HepG2 (cell line): ENCODE data around the gene SMAD3. TPM values are rescaled to one million over a fixed set of nuclear protein-coding genes. Genes with fewer than 3 reads are reported as not detected.
A peak's percentile ranks its signal among the peaks of the same experiment; 100 is the strongest.

Experiments
- HDAC2 ChIP-seq: sonication (generic); formaldehyde crosslinking; IDR thresholded peaks from 2 replicates; pipeline ENCODE4 v1.4.0; 2020; ENCODE audit warnings: missing genetic modification reagents
- HMG20A ChIP-seq: IDR thresholded peaks from 2 replicates; pipeline ENCODE4 v1.6.1; 2016; ENCODE audit warnings: borderline replicate concordance
- ISL2 ChIP-seq: sonication (generic); formaldehyde crosslinking; IDR thresholded peaks from 2 replicates; pipeline ENCODE4 v1.5.0; 2020; ENCODE audit warnings: missing genetic modification reagents
- JUND ChIP-seq: sonication (generic); formaldehyde crosslinking; IDR thresholded peaks from 2 replicates; pipeline ENCODE4 v1.8.0; 2022; ENCODE audit warnings: mild to moderate bottlenecking, missing genetic modification reagents
- KLF11 ChIP-seq: IDR thresholded peaks from 2 replicates; pipeline ENCODE4 v1.6.1; 2016; ENCODE audit warnings: missing compliant biosample characterization
- NFATC3 ChIP-seq: sonication (generic); formaldehyde crosslinking; IDR thresholded peaks from 2 replicates; pipeline ENCODE4 v1.5.1; 2020; ENCODE audit warnings: mild to moderate bottlenecking, missing genetic modification reagents
- NFKBIZ ChIP-seq: IDR thresholded peaks from 2 replicates; pipeline ENCODE4 v1.6.1; 2018; ENCODE audit warnings: missing genetic modification reagents, missing compliant biosample characterization
- NR2F2 ChIP-seq: IDR thresholded peaks from 2 replicates; pipeline ENCODE4 v1.6.1; 2012; ENCODE audit warnings: low read depth, inconsistent platforms, borderline replicate concordance
- STAG1 ChIP-seq: sonication (generic); formaldehyde crosslinking; IDR thresholded peaks from 2 replicates; pipeline ENCODE4 v1.4.0; 2020; ENCODE audit warnings: missing genetic modification reagents
- U2AF2 ChIP-seq: fragments of 200-400 bp; formaldehyde crosslinking; IDR thresholded peaks from 2 replicates; pipeline ENCODE4 v1.6.1; 2017; ENCODE audit warnings: low read depth, mild to moderate bottlenecking, low read length
- ZFX ChIP-seq: sonication (generic); formaldehyde crosslinking; IDR thresholded peaks from 2 replicates; pipeline ENCODE4 v1.4.0; 2020; ENCODE audit warnings: mild to moderate bottlenecking, low read depth, missing genetic modification reagents, moderate library complexity
- ZNF251 ChIP-seq: sonication (generic); formaldehyde crosslinking; IDR thresholded peaks from 2 replicates; pipeline ENCODE4 v1.9.0; 2021; ENCODE audit warnings: mild to moderate bottlenecking, missing genetic modification reagents
- ZNF34 ChIP-seq: sonication (generic); formaldehyde crosslinking; IDR thresholded peaks from 2 replicates; pipeline ENCODE4 v1.4.0; 2020; ENCODE audit warnings: mild to moderate bottlenecking, missing genetic modification reagents, borderline replicate concordance
- ZSCAN20 ChIP-seq: sonication (generic); formaldehyde crosslinking; IDR thresholded peaks from 2 replicates; pipeline ENCODE4 v1.4.0; 2020; ENCODE audit warnings: missing genetic modification reagents, mild to moderate bottlenecking, borderline replicate concordance
- ZZZ3 ChIP-seq: sonication (generic); formaldehyde crosslinking; IDR thresholded peaks from 2 replicates; pipeline ENCODE4 v1.4.0; 2020; ENCODE audit warnings: missing genetic modification reagents, mild to moderate bottlenecking, borderline replicate concordance
- polyA plus RNA-seq, 8 experiments: library from polyadenylated mRNA; depleted of rRNA in 3 of 8; stranded (reverse) in 7 of 8; unstranded in 1 of 8; fragments of >200 nt; fragmentation: Illumina TruSeq in 4 of 8; extraction: Trizol in 4 of 8; gene quantifications; 2 replicates each; pipeline versions ENCODE4 v1.2.1 to v1.2.3, GENCODE V29; 2011 to 2016; ENCODE audit warnings: low read depth in 4 of 8, missing spikeins in 1 of 8, mixed read lengths in 1 of 8; ENCODE audit not compliant: insufficient read depth in 1 of 8
- total RNA-seq, 5 experiments: library from RNA; depleted of rRNA; stranded (reverse); fragments of >200 nt; fragmentation: Illumina TruSeq; extraction: Trizol; gene quantifications; 2 replicates each; pipeline ENCODE4 v1.2.3, GENCODE V29; 2016; ENCODE audit warnings: low read depth in 1 of 5
- TF ChIP-seq, protein P1 (sequence below): sonication (generic); formaldehyde crosslinking; IDR thresholded peaks from 2 replicates; pipeline ENCODE4 v1.5.0; 2020; ENCODE audit warnings: missing genetic modification reagents
- TF ChIP-seq, protein P2 (sequence below): sonication (generic); formaldehyde crosslinking; IDR thresholded peaks from 2 replicates; pipeline ENCODE4 v1.4.0; 2020; ENCODE audit warnings: missing genetic modification reagents
- TF ChIP-seq, protein P3 (sequence below): IDR thresholded peaks from 2 replicates; pipeline ENCODE4 v1.6.1; 2016
- TF ChIP-seq, protein P4 (sequence below): sonication (generic); formaldehyde crosslinking; IDR thresholded peaks from 2 replicates; pipeline ENCODE4 v1.5.0; 2020; ENCODE audit warnings: missing genetic modification reagents
- TF ChIP-seq, protein P5 (sequence below): sonication (generic); formaldehyde crosslinking; IDR thresholded peaks from 2 replicates; pipeline ENCODE4 v1.9.0; 2022; ENCODE audit warnings: missing genetic modification reagents, mild to moderate bottlenecking, borderline replicate concordance
- TF ChIP-seq, protein P6 (sequence below): sonication (generic); formaldehyde crosslinking; IDR thresholded peaks from 2 replicates; pipeline ENCODE4 v1.5.0; 2020; ENCODE audit warnings: mild to moderate bottlenecking, missing genetic modification reagents, moderate library complexity

The SMAD3 gene
- total and polyA plus RNA-seq, 2 of the 13 experiments (the other 11 are each of a cell fraction or from before 2014, with no cell fraction given) = 8.6 to 56.3 TPM

DNA sequence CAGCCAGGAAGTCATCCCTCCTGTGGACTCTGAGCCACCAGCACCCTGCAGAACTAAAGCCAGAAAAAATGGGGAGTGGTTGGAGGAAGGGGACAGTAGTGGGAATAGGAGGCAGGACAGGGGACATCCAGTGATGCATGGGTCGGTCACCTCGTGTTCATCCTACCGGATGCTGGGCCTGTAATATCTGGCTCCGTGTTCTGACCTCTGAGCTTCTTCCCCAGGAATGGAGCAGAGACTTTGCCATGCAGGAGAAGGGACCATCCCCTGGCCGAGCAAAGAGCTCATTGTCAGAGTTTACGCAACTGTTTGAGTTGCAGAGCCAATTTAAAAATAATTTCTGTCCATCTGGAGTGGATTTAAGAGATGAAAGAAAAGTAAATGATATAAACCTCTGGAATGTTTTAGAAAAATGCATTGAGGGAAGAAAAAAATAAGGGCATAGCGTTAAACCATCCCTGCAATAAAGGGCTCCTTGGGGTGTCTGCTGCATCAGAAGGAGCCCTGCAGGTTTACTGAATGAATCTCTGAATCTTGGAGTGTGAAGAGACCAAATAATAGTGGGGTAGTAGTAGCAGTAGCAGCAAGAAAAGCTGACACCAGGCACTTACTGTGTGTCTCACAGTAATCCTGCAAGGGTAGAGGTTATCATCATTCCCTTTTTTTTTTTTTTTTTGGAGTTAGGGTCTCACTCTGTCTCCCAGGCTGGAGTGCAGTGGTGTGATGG is 118.2 kb downstream of the SMAD3 start (continued):
- TF ChIP-seq, protein P1, sequence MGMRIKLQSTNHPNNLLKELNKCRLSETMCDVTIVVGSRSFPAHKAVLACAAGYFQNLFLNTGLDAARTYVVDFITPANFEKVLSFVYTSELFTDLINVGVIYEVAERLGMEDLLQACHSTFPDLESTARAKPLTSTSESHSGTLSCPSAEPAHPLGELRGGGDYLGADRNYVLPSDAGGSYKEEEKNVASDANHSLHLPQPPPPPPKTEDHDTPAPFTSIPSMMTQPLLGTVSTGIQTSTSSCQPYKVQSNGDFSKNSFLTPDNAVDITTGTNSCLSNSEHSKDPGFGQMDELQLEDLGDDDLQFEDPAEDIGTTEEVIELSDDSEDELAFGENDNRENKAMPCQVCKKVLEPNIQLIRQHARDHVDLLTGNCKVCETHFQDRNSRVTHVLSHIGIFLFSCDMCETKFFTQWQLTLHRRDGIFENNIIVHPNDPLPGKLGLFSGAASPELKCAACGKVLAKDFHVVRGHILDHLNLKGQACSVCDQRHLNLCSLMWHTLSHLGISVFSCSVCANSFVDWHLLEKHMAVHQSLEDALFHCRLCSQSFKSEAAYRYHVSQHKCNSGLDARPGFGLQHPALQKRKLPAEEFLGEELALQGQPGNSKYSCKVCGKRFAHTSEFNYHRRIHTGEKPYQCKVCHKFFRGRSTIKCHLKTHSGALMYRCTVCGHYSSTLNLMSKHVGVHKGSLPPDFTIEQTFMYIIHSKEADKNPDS (CRISPR knock-in tag) = no peak
- TF ChIP-seq KLF11 (CRISPR knock-in tag) (no peak), ZNF251 (no peak), HMG20A (CRISPR knock-in tag) (no peak), ZSCAN20 (CRISPR knock-in tag) (no peak), ZZZ3 (CRISPR knock-in tag) (no peak), NFATC3 (CRISPR knock-in tag) (no peak), NR2F2 (no peak), U2AF2 (no peak), ZNF34 (CRISPR knock-in tag) (no peak), HDAC2 (CRISPR knock-in tag) (0 out of 2 replicates have a peak, but pooled peaks have one; percentile 37), JUND (CRISPR knock-in tag) (no peak), ZFX (CRISPR knock-in tag) (peak; percentile 55; the same call in 1 of the 2 replicates), NFKBIZ (CRISPR knock-in tag) (no peak), ISL2 (CRISPR knock-in tag) (0 out of 2 replicates have a peak, but pooled peaks have one; percentile 32), STAG1 (CRISPR knock-in tag) (peak; percentile 2; the same call in 1 of the 2 replicates)
- TF ChIP-seq, protein P2, sequence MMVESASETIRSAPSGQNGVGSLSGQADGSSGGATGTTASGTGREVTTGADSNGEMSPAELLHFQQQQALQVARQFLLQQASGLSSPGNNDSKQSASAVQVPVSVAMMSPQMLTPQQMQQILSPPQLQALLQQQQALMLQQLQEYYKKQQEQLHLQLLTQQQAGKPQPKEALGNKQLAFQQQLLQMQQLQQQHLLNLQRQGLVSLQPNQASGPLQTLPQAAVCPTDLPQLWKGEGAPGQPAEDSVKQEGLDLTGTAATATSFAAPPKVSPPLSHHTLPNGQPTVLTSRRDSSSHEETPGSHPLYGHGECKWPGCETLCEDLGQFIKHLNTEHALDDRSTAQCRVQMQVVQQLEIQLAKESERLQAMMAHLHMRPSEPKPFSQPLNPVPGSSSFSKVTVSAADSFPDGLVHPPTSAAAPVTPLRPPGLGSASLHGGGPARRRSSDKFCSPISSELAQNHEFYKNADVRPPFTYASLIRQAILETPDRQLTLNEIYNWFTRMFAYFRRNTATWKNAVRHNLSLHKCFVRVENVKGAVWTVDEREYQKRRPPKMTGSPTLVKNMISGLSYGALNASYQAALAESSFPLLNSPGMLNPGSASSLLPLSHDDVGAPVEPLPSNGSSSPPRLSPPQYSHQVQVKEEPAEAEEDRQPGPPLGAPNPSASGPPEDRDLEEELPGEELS (CRISPR knock-in tag) = 0 out of 2 replicates have a peak, but pooled peaks have one; percentile 10
- TF ChIP-seq, protein P3, sequence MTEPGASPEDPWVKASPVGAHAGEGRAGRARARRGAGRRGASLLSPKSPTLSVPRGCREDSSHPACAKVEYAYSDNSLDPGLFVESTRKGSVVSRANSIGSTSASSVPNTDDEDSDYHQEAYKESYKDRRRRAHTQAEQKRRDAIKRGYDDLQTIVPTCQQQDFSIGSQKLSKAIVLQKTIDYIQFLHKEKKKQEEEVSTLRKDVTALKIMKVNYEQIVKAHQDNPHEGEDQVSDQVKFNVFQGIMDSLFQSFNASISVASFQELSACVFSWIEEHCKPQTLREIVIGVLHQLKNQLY (CRISPR knock-in tag) = no peak
- TF ChIP-seq, protein P4, sequence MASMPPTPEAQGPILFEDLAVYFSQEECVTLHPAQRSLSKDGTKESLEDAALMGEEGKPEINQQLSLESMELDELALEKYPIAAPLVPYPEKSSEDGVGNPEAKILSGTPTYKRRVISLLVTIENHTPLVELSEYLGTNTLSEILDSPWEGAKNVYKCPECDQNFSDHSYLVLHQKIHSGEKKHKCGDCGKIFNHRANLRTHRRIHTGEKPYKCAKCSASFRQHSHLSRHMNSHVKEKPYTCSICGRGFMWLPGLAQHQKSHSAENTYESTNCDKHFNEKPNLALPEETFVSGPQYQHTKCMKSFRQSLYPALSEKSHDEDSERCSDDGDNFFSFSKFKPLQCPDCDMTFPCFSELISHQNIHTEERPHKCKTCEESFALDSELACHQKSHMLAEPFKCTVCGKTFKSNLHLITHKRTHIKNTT (CRISPR knock-in tag) = no peak
- TF ChIP-seq, protein P5, sequence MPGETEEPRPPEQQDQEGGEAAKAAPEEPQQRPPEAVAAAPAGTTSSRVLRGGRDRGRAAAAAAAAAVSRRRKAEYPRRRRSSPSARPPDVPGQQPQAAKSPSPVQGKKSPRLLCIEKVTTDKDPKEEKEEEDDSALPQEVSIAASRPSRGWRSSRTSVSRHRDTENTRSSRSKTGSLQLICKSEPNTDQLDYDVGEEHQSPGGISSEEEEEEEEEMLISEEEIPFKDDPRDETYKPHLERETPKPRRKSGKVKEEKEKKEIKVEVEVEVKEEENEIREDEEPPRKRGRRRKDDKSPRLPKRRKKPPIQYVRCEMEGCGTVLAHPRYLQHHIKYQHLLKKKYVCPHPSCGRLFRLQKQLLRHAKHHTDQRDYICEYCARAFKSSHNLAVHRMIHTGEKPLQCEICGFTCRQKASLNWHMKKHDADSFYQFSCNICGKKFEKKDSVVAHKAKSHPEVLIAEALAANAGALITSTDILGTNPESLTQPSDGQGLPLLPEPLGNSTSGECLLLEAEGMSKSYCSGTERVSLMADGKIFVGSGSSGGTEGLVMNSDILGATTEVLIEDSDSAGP (CRISPR knock-in tag) = no peak
- TF ChIP-seq, protein P6, sequence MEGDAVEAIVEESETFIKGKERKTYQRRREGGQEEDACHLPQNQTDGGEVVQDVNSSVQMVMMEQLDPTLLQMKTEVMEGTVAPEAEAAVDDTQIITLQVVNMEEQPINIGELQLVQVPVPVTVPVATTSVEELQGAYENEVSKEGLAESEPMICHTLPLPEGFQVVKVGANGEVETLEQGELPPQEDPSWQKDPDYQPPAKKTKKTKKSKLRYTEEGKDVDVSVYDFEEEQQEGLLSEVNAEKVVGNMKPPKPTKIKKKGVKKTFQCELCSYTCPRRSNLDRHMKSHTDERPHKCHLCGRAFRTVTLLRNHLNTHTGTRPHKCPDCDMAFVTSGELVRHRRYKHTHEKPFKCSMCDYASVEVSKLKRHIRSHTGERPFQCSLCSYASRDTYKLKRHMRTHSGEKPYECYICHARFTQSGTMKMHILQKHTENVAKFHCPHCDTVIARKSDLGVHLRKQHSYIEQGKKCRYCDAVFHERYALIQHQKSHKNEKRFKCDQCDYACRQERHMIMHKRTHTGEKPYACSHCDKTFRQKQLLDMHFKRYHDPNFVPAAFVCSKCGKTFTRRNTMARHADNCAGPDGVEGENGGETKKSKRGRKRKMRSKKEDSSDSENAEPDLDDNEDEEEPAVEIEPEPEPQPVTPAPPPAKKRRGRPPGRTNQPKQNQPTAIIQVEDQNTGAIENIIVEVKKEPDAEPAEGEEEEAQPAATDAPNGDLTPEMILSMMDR (CRISPR knock-in tag) = no peak
